ENCODE results near the gene CLK4. TPM values are rescaled to one million over a fixed set of nuclear protein-coding genes. Genes with fewer than 3 reads are reported as not detected.

The CLK4 gene
- total RNA-seq, result 10.5 and 26.0 TPM in 2 replicates

DNA sequence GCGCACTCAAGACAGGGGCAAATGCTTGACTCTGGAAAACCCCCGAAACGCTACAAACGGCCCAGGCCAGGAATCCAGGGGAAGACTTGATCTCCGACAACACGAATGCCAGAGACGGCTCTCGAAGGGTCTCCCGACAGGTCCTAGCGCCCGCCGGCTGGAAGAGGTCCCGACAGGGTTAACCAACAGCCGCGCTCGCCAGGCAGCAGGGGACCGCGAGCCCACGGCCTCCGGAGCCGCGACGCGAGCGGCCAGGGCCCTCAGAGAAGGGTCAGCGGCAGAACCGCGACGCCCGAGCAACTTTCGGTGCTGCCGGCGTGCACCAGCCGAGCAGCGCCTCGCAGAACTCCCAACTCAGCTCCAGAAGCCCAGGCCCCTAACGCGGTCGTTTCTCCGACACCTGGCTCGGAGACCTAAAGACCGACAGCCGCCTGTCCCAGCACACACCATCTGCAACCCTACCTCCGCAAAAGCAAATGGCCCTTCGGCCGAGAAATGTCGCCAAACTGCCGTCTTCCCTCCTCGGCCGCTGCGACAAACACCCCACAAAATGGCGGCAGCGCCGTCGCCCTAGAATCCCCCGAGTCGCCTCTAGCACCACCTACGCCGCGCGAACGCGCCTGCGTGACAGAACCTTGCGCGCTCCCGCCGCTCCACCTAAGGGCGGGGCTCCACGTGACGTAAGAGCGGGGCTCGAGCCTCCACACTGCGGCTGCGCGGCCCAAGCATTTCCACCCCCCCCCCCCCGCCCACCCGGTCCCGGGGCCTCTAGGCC lies at the start of gene CLK4:
Gene CLK4, minus strand, starts transcription at position 567 of the 775 bp plus-strand sequence. CDS start 3,634 bp downstream, outside the sequence.
- peak; percentile 96 to 97 for DNase-seq (ENCODE audit: low read depth in 2 of 2)

DNA sequence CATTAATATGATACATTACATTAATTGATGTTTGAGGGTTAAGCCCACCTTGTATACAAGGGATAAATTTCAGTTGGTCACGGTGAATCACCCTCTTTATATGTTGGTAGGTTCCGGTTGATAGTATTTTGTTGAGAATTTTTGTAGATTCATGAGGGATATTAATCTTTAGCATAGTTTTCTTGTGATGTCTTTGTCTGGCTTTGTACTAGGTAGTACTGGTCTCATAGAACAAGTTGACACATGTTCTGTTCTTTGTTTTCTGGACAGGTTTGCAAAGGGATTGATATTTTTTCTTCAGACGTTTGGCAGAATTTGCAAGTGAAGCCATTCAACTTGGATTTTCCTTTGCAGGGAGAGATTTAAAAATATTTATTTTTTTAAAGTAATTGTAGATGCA lies 49.1 kb upstream of the CLK4 start:
- no peak for DNase-seq (ENCODE audit: low read depth in 2 of 2)

DNA sequence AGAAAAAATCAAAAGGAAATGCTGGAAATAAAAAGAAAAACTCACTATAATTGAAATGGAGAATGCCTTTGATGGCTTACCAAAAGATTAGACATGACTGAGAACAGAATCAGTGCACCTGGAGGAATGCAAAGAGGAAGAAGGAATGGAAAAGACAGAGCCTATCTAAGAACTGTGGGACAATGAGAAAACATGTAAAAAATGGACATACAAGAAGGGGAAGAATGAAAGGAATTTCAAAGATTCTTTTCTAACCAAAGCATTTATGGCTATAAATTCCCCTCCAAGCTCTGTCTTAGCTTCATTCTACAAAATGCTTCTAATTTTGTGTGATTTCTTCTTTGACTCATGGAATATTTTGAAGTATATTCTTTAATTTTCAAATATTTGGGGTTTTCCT lies 47.5 kb upstream of the CLK4 start:
- DNase-seq (ENCODE audit: low read depth in 2 of 2), result no peak

- no peak for DNase-seq (ENCODE audit: low read depth in 2 of 2)
Measured at GRCh38 chr5:178673801-178674295, 47.0 kb upstream of the CLK4 start.

- DNase-seq (ENCODE audit: low read depth in 2 of 2), result no peak
Measured at GRCh38 chr5:178672630-178673029, 45.8 kb upstream of the CLK4 start.

GRCh38 chr5:178671602-178672144 lies 44.8 kb upstream of the CLK4 start:
- no peak for DNase-seq (ENCODE audit: low read depth in 2 of 2)

- no peak for DNase-seq (ENCODE audit: low read depth in 2 of 2)
Measured at GRCh38 chr5:178670351-178670885, 43.6 kb upstream of the CLK4 start.

GRCh38 chr5:178668579-178668978 lies 41.7 kb upstream of the CLK4 start:
- DNase-seq (ENCODE audit: low read depth in 2 of 2), result no peak

DNA sequence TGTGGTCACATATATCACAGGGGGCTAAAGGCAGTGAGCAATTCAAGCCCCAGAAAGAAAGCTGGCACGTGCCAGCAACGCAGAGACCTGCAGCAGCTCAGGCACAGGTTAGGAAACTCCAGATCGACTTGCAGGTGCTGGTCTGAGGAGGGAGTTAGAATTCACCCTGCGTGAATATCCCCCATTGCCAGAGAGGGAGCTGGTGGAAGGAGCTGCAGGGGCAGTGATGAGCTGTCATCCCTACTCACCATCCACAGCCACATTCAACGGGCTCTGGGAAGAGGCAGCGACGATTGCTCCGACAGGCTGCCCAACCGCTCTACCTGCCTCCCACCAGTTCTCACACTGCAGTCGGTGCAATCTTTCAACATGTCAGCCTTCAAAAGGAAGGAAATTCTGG lies 40.8 kb upstream of the CLK4 start:
- DNase-seq (ENCODE audit: low read depth in 2 of 2), result no peak

- DNase-seq (ENCODE audit: low read depth in 2 of 2), result no peak
Measured at GRCh38 chr5:178667101-178667500, 40.3 kb upstream of the CLK4 start.

- DNase-seq (ENCODE audit: low read depth in 2 of 2), result no peak
Measured at GRCh38 chr5:178664141-178664540, 37.3 kb upstream of the CLK4 start.

DNA sequence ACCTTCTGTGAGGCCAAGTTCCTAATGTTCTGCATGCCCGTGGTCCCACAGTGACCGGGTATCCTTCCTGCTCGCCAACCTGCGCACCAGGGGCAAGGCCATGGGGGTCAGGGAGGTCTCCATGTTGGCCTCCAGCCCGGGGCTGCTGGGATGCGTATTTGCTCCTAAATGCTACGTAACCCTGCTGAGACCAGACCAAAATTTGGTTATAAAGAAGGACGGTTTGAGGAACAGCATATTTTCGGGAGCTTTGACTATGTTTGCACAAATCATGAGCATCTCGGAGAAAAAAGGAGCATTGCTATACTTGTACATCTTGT lies 35.7 kb upstream of the CLK4 start:
- DNase-seq (ENCODE audit: low read depth in 2 of 2), result no peak

- no peak for DNase-seq (ENCODE audit: low read depth in 2 of 2)
Measured at GRCh38 chr5:178661836-178662540, 35.1 kb upstream of the CLK4 start.

- peak in 1 of 2 donors; percentile 65 for DNase-seq (ENCODE audit: low read depth in 2 of 2)
Measured at GRCh38 chr5:178651046-178651810, 24.4 kb upstream of the CLK4 start.

- DNase-seq (ENCODE audit: low read depth in 2 of 2), result no peak
Measured at GRCh38 chr5:178650214-178650613, 23.4 kb upstream of the CLK4 start.

- DNase-seq (ENCODE audit: low read depth in 2 of 2), result no peak
Measured at GRCh38 chr5:178649580-178649979, 22.7 kb upstream of the CLK4 start.

DNA sequence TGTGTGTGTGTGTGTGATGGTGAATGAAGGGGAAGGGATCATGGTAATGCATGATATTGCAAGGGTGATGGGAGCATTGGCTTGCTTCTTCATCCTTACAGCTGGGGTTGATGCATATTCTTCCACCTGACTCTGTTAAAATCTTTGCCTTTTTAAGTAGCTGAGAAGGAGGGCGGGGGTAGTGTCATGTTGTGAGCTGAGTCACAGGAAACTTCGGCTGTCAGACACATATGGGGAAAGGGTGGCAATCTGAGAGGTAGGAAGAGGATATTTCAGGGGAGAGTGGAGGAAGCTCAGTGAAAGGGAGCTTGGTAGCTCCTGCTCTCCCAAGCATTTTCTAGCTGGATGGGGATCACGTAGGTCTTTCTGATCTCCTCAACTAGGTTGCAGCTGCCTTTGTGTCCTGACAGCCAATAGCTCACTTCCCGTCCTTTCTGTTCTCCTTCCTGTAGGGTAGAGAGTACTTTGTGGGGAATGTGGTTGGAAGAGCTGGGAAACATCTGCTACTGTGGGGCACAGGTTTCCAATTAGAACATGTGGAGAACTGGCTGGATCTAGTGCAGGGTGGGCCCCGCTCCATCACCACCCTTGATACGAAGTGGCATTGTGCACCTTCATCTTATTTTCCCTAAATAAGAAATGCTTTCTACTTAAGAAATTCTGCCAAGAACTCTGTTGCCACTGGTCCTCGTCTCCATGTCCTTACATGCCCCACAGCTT lies 18.1 kb upstream of the CLK4 start:
- peak; percentile 29 to 41 for DNase-seq (ENCODE audit: low read depth in 2 of 2)

GRCh38 chr5:178642351-178642909 lies 15.6 kb upstream of the CLK4 start:
- peak; percentile 37 to 73 for DNase-seq (ENCODE audit: low read depth in 2 of 2)

DNA sequence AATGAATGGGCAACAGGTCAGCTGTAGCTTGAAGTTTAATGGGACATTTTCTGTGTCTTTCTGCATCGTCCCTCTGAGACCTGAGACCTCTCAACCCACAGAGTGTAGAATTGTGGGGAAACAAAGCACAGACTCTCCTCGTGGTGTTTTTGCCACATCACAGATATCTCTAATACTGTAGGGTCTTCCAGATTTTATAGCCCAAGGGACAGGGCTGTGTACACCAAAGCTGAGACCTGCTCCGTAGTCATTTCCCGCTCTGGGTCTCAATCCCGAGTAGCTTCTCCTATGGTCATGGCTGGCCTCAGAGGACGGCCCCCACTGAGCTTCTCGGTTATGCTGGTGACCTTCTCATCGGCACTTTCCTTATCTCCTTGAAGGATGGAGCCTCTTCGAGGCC lies 14.9 kb upstream of the CLK4 start:
- DNase-seq (ENCODE audit: low read depth in 2 of 2), result no peak

DNA sequence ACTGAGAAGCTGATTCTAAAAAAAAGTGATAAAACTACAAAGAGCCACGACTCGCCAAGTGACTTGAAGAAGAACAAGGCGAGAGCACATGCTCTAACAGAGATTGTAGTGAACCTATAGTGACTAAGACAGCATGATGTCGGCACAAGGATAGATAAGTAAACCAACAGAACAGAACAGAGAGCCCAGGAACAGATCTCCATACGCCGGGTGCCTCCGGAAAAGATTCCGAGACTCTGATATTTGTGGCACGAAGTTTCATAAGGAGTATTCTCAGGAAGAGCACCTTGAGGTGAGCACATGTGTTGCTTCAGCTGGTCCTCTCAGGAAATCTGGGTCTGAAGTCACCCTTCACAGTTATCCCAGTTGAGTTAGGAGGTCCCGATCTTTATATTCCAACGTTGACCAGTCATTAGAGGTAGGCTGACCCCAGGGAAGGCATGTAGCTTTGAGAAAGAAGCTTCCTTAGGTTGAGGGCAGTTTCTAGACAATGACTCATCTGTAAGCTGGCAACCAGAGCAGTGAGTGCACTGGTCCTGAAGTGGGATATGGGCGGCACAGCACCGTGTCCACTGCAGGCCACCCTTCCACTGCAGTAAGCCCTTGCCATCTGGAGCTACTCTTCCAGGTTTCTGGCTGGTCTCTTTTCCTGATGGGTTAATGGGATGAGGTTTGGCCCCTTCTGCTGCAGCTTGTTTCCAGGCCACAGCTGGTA lies 13.6 kb upstream of the CLK4 start:
- no peak for DNase-seq (ENCODE audit: low read depth in 2 of 2)
